Adrenal gland (tissue), 5 donors: ENCODE data around the gene ADAMTSL1.

Experiments
- CTCF ChIP-seq, 6 experiments: fragments of 450-650 bp in 4 of 6; fragments of 200-600 bp in 2 of 6; sonication (generic) in 1 of 6; IDR thresholded peaks; 1 replicate in 5 of 6; 2 replicates in 1 of 6; pipeline versions ENCODE4 v1.5.1 to v1.8.0; 2016 to 2021; ENCODE audit warnings: antibody characterized with exemption in 6 of 6, mild to moderate bottlenecking in 2 of 6, moderate library complexity in 1 of 6
- POLR2A ChIP-seq, 2 donors: fragments of 450-650 bp; IDR thresholded peaks; one replicate each; pipeline ENCODE4 v1.6.1; 2017; ENCODE audit warnings: antibody characterized with exemption in 2 of 2, mild to moderate bottlenecking in 2 of 2, moderate library complexity in 1 of 2
- donor health status: DM: no; HTN: no; CAD: no.

GRCh38 chr9:18741945-18742344 is 268.0 kb downstream of the ADAMTSL1 start:
- TF ChIP-seq CTCF (IDR thresholded peaks at IDR 0.05) (no peak), POLR2A (IDR thresholded peaks at IDR 0.05) (no peak)
